ENCODE measurements around the gene ERN2.

GRCh38 chr16:23700093-23700492 lies 12.9 kb downstream of the ERN2 start:
- no peak for TF ChIP-seq CTCF (IDR thresholded peaks at IDR 0.05)
- TF ChIP-seq POLR2A (IDR thresholded peaks at IDR 0.05): no peak
- TF ChIP-seq POLR2AphosphoS5 (IDR thresholded peaks at IDR 0.05; ENCODE audit: insufficient read depth in 1 of 2, low read depth in 1 of 2): no peak

Measured in vagina (tissue), 2 donors.